GM19023 (cell line): ENCODE results near the gene VPS37B.
"Not testable (repeated sequence)": the region's sequence is repeated elsewhere in the genome, so short reads cannot be mapped to it uniquely, and the experiment has no call there.

Experiments
- ATAC-seq: cut with Tn5 transposase; IDR thresholded peaks from one replicate; pipeline ENCODE4 v1.9.1; 2021; ENCODE audit warnings: mild to moderate bottlenecking, moderate library complexity; ENCODE audit not compliant: unreplicated experiment

Gene VPS37B

GRCh38 chr12:122884860-122885259, 11.1 kb downstream of the VPS37B start:
- ATAC-seq, result no peak

- no peak for ATAC-seq
Measured at GRCh38 chr12:122884091-122884826, 11.7 kb downstream of the VPS37B start.

GRCh38 chr12:122882908-122883558, 12.9 kb downstream of the VPS37B start:
- ATAC-seq, result no peak

GRCh38 chr12:122880668-122881067, 15.3 kb downstream of the VPS37B start:
- ATAC-seq, result no peak

- no peak for ATAC-seq
Measured at GRCh38 chr12:122880155-122880667, 15.7 kb downstream of the VPS37B start.

- no peak for ATAC-seq
Measured at GRCh38 chr12:122878780-122879612, 16.9 kb downstream of the VPS37B start.

GRCh38 chr12:122876731-122877130, 19.2 kb downstream of the VPS37B start:
- ATAC-seq, result no peak

- ATAC-seq, result not testable (repeated sequence)
Measured at GRCh38 chr12:122876281-122876680, 19.6 kb downstream of the VPS37B start.

- ATAC-seq, result peak; percentile 57
Measured at GRCh38 chr12:122875590-122876220, 20.2 kb downstream of the VPS37B start.

GRCh38 chr12:122874081-122874480, 21.8 kb downstream of the VPS37B start:
- ATAC-seq, result no peak

- ATAC-seq, result no peak
Measured at GRCh38 chr12:122873540-122873939, 22.4 kb downstream of the VPS37B start.

- ATAC-seq, result no peak
Measured at GRCh38 chr12:122872815-122873361, 23.0 kb downstream of the VPS37B start.

GRCh38 chr12:122871851-122872780, 23.8 kb downstream of the VPS37B start:
- peak; percentile 46 for ATAC-seq

GRCh38 chr12:122870867-122871664, 24.9 kb downstream of the VPS37B start:
- ATAC-seq, result no peak

- no peak for ATAC-seq
Measured at GRCh38 chr12:122870163-122870842, 25.6 kb downstream of the VPS37B start.

GRCh38 chr12:122869207-122869973, 26.5 kb downstream of the VPS37B start:
- ATAC-seq, result no peak

- no peak for ATAC-seq
Measured at GRCh38 chr12:122868471-122869177, 27.3 kb downstream of the VPS37B start.
